SK-N-SH treated with all-trans-retinoic acid at 6 μM for 48 hours (cell line): Measurements from ENCODE around the gene AGBL1.

Experiments
- ARNTL ChIP-seq: fragments of 450-650 bp; formaldehyde crosslinking; IDR thresholded peaks from 2 replicates; pipeline ENCODE4 v1.5.0; 2020; ENCODE audit warnings: low read depth, mild to moderate bottlenecking, moderate library complexity, borderline replicate concordance
- BACH2 ChIP-seq: fragments of 250-450 bp; sonication (Bioruptor Pico); IDR thresholded peaks from 2 replicates; pipeline ENCODE4 v1.9.0; 2021; ENCODE audit warnings: mild to moderate bottlenecking, borderline replicate concordance
- CREB5 ChIP-seq: fragments of 250-450 bp; sonication (Bioruptor Pico); IDR thresholded peaks from 2 replicates; pipeline ENCODE4 v1.5.1; 2020; ENCODE audit warnings: low read depth, mild to moderate bottlenecking, moderate library complexity
- CSDC2 ChIP-seq: fragments of 250-450 bp; sonication (Bioruptor Pico); IDR thresholded peaks from 2 replicates; pipeline ENCODE4 v1.5.0; 2020; ENCODE audit warnings: mild to moderate bottlenecking, moderate library complexity
- PATZ1 ChIP-seq: fragments of 250-450 bp; sonication (Bioruptor Pico); IDR thresholded peaks from 2 replicates; pipeline ENCODE4 v1.8.0; 2020; ENCODE audit warnings: mild to moderate bottlenecking, moderate library complexity, borderline replicate concordance
- PPARA ChIP-seq: fragments of 250-450 bp; sonication (Bioruptor Pico); IDR thresholded peaks from 2 replicates; pipeline ENCODE4 v1.5.0; 2020; ENCODE audit warnings: mild to moderate bottlenecking, borderline replicate concordance
- RARB ChIP-seq: fragments of 250-450 bp; sonication (Bioruptor Pico); IDR thresholded peaks from 2 replicates; pipeline ENCODE4 v1.8.0; 2021; ENCODE audit warnings: mild to moderate bottlenecking, moderate library complexity
- TCF4 ChIP-seq: fragments of 250-450 bp; sonication (Bioruptor Pico); IDR thresholded peaks from 2 replicates; pipeline ENCODE4 v1.8.0; 2021; ENCODE audit warnings: mild to moderate bottlenecking, moderate library complexity, borderline replicate concordance
- TSHZ2 ChIP-seq: fragments of 250-450 bp; sonication (Bioruptor Pico); IDR thresholded peaks from 2 replicates; pipeline ENCODE4 v1.5.0; 2020; ENCODE audit warnings: mild to moderate bottlenecking, moderate library complexity
- ZC3H10 ChIP-seq: fragments of 250-450 bp; sonication (Bioruptor Pico); IDR thresholded peaks from 2 replicates; pipeline ENCODE4 v1.5.1; 2021; ENCODE audit warnings: mild to moderate bottlenecking, moderate library complexity
- ZFP30 ChIP-seq: fragments of 450-650 bp; formaldehyde crosslinking; IDR thresholded peaks from 2 replicates; pipeline ENCODE4 v1.5.0; 2022; ENCODE audit warnings: mild to moderate bottlenecking, moderate library complexity
- ZNF565 ChIP-seq: fragments of 450-650 bp; formaldehyde crosslinking; conservative IDR thresholded peaks from 2 replicates; pipeline ENCODE4 v1.5.0; 2020; ENCODE audit warnings: low read depth, mild to moderate bottlenecking, moderate library complexity
- TF ChIP-seq, protein P1 (sequence below): fragments of 250-450 bp; sonication (Bioruptor Pico); IDR thresholded peaks from 2 replicates; pipeline ENCODE4 v1.5.1; 2021; ENCODE audit warnings: mild to moderate bottlenecking, moderate library complexity

DNA sequence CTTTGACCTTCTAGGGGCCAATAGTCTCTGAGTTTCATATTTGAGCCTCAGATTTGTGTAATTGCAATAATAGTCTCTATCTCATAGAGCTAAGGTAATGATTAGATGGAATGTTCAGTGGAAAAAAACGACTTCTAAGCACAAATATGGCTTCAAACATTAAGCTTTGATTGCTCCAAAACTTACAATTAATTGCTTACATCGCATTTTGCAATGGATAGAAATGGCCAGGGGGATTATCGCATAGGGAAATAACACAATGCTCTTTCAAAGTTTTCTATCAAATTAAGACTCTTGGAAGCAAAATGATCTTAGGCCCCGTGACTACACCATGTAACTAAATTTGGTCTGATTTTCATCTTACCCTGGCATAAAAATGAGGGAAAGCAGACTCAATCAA is 888.6 kb downstream of the AGBL1 start:
- no peak for TF ChIP-seq ARNTL (CRISPR knock-in tag)
- no peak for TF ChIP-seq PPARA (CRISPR knock-in tag)
- TF ChIP-seq PATZ1, result no peak
- TF ChIP-seq CREB5 (CRISPR knock-in tag), result no peak
- TF ChIP-seq, protein P1, sequence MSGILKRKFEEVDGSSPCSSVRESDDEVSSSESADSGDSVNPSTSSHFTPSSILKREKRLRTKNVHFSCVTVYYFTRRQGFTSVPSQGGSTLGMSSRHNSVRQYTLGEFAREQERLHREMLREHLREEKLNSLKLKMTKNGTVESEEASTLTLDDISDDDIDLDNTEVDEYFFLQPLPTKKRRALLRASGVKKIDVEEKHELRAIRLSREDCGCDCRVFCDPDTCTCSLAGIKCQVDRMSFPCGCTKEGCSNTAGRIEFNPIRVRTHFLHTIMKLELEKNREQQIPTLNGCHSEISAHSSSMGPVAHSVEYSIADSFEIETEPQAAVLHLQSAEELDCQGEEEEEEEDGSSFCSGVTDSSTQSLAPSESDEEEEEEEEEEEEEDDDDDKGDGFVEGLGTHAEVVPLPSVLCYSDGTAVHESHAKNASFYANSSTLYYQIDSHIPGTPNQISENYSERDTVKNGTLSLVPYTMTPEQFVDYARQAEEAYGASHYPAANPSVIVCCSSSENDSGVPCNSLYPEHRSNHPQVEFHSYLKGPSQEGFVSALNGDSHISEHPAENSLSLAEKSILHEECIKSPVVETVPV (CRISPR knock-in tag), result no peak
- no peak for TF ChIP-seq RARB
- no peak for TF ChIP-seq ZC3H10
- TF ChIP-seq TCF4 (CRISPR knock-in tag), result no peak
- no peak for TF ChIP-seq BACH2
- TF ChIP-seq TSHZ2, result no peak
- no peak for TF ChIP-seq ZFP30
- no peak for TF ChIP-seq CSDC2
- TF ChIP-seq ZNF565 (CRISPR knock-in tag), result no peak
